Measurements from ENCODE around the gene MARCHF11. TPM values are rescaled to one million over a fixed set of nuclear protein-coding genes. Genes with fewer than 3 reads are reported as not detected.

MARCHF11 gene, protein sequence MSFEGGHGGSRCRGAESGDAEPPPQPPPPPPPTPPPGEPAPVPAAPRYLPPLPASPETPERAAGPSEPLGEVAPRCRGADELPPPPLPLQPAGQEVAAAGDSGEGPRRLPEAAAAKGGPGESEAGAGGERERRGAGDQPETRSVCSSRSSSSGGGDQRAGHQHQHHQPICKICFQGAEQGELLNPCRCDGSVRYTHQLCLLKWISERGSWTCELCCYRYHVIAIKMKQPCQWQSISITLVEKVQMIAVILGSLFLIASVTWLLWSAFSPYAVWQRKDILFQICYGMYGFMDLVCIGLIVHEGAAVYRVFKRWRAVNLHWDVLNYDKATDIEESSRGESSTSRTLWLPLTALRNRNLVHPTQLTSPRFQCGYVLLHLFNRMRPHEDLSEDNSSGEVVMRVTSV
- total RNA-seq (2014; rRNA removed; shearing (Covaris generic)): not detected in 2 replicates

DNA sequence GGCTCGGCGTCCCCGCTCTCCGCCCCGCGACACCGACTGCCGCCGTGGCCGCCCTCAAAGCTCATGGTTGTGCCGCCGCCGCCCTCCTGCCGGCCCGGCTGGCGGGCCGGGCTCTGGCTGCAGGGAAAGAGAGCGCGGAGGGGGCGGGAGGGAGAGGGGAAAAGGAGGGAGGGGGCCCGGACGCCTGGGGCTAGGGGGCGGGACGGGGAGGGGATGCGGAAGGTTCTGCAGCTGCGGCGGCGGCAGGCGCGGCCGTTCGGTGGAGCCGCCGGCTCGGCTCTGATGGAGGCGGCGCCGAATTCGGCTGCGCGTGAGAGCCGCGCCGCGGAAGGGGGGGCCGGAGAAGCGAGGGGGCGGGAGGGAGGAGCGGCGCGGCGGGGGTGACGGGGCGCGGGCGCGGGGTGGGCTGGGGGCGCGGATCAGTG, at the start of gene MARCHF11:
Gene MARCHF11, minus strand, starts transcription at position 281 of the 425 bp plus-strand sequence. Its CDS starts 216 bp downstream, at position 65.
- peak; percentile 6 for DNase-seq (ENCODE audit: low read depth)

DNA sequence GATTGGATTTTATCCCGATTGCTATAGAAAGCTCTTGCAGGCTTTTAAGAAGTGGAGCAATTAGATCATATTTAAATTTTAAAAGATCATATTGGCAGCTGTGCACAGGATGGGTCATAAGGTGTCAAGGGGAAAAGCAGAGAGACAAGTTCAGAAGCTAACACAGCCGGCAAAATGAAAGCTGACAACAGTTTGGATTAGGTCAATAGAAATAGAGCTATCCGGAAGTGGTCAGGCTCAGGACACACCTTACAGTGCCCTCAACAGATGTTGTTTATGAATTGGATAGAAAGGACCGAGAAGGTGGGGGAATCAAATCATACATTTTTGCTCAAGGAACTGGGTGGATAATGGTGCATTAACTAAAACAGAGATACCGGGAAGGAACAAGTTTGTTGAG, 46.3 kb upstream of the MARCHF11 start:
- DNase-seq (ENCODE audit: low read depth): no peak

DNA sequence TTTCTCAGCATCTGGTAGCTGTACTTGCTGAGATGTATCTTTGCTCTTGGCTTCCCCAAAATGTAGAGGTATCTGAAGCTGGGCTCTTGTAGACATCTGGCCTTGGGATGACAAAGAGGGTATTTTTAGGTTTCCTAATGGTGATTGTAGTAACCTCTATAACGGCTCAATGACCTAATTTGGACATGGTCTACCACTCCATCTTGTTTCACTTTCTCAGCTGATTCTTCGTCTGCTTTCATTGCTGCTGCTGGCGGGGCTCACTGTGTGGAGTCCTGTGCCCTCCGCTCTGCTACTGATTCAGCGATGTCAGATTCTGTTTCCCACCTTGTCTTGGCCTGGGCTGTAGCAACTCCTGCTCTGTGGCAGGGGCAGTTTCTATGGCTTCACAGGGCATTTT, 12.7 kb upstream of the MARCHF11 start:
- no peak for DNase-seq (ENCODE audit: low read depth)

DNA sequence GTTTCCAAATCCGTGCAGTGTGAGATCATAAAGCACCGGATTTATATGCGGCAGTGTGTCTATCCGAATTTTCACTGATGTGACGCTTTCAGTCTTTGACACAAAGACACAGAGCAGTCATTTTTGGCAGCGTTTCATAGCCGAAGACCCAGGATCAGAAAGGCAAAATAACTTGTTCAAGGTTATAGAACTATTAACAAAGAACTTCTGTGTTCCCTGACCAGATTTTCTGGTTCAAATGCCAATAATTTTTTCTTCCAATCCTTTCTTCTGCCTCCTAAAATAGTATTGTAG, 1.1 kb upstream of the MARCHF11 start:
- DNase-seq (ENCODE audit: low read depth): no peak

DNA sequence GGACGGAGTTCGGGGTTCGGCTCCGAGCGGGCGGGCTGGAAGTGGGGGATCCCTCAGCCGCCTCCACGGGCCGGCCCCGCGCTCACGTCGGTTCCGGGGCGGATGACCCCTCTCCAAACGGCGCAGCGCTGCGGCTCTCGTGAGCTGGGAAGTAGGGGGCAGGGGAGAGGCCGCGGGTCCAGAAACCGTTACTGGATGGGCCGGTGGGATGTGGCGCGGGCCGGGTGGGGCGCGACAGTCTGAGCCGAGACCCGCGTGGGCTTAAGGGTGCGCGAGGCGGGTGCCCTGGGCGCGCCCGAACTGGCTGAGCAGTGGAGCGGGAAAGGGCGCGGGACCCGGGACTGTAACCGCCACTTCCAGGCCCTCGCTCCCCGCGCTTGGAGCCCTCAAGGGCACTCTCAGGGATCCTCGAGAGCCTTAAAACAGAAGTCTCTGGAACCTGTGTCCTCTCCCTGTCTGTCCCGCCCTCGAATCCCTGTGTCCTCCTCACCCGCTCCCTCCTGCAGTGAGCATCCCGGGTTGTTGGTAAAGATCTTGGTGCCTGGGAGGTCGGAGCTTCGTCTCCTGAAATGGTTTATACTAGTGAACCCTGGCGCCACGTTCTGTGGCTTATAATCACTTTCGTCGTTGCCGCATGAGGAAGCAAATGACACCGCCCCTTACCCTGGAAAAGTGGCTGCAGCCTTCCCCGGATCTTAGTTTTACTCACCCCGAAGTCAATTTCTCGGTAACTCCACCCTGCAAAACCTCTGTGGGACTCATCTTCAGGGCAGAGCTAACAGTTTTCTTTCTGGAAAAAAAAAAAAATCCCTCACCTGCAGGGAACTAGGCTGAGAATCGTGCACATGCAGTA, 571 bp upstream of the MARCHF11 start:
- DNase-seq (ENCODE audit: low read depth): no peak

DNA sequence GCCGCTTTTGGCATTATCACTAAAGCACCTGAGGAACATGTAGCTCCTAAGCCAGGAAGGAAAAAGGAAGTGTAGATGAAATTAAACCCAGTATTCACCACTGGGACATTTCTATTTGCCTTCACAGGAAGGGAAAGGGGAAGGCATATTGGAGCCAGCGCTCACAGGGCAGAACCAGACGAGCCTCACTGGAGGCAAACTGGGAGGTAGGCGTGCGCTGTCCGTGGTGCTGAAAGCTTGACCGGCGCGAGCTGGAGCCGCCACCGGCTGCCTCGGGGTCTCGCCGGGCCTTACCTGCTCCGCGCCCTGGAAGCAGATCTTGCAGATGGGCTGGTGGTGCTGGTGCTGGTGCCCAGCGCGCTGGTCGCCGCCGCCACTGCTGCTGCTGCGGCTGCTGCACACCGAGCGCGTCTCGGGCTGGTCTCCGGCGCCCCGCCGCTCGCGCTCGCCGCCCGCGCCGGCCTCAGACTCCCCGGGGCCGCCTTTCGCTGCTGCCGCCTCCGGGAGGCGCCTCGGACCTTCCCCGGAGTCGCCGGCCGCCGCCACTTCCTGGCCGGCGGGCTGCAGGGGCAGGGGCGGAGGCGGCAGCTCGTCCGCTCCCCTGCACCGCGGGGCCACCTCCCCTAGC, 732 bp downstream of the MARCHF11 start:
- DNase-seq (ENCODE audit: low read depth): peak; percentile 87

DNA sequence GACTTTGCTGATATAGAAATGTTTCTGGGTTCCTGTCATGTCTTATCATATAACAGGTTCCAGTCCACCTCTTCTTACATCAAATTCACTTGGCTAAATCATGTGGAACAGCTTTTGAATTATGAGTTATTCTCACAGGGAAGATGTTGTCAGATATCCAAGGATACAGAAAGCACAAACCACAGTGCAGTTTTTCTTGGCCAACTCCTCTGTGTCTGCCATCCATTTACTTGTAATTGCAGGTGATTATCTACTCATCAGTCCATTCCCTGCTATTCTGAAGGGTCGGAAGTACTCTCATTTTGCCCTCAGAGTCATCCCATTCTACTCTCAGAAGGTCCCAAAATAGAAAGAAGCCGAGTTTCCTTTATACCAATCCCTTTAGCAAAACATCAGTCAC, 10.0 kb downstream of the MARCHF11 start:
- no peak for DNase-seq (ENCODE audit: low read depth)

DNA sequence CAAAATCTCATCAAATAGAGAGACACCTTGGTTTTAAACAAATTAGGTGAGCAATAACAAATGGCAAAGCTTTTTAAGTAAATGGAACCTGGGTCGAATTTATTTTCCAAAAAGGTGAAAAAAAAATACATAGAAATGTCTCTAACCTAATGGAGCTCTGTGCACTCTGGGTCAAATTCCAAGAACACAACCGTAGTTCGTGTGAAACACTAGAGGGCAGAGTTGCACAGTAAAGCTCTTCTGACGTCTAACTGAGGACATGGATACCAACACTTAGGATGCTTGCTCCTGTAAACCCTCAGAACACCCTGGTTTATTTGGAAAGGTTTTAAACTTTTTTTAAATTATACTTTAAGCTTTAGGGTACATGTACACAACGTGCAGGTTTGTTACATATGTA, 18.9 kb downstream of the MARCHF11 start:
- DNase-seq (ENCODE audit: low read depth): peak; percentile 59

DNA sequence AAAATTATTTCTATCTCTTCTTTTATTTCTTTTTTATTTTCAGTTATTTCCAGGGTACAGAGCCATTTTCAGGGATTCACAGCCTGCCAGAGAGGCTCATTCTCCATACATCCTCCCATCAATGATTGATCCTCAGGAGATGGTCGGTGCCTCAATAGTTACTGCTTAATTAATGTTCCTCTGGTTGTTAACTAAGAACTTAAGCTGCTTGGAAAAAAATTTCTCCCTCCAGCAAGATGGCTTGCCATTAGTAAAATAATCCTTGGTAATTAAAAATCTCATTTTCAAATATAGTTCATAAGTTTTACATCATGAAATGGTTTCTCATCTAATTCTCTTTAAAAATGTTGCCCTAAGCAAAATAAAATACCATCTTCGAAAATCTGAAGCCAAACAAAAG, 20.0 kb downstream of the MARCHF11 start:
- DNase-seq (ENCODE audit: low read depth): no peak

DNA sequence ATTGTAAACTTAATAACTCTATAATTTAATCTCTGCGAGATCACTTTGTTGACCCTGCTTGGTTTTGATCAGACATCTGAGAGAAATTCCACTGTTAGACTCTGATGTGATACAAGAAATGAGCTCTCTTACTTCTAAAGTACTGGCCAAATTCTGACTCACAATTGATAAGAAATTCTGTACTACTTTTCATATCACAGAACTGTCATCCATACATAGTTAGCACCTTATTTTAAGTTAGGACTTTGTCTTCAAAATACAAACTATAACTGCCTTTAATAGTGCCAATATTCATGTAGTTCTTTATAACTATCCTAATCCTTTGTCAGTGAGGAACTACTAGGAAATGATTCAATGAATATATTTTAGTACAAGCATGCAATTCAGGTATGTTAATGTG, 23.4 kb downstream of the MARCHF11 start:
- DNase-seq (ENCODE audit: low read depth): no peak

DNA sequence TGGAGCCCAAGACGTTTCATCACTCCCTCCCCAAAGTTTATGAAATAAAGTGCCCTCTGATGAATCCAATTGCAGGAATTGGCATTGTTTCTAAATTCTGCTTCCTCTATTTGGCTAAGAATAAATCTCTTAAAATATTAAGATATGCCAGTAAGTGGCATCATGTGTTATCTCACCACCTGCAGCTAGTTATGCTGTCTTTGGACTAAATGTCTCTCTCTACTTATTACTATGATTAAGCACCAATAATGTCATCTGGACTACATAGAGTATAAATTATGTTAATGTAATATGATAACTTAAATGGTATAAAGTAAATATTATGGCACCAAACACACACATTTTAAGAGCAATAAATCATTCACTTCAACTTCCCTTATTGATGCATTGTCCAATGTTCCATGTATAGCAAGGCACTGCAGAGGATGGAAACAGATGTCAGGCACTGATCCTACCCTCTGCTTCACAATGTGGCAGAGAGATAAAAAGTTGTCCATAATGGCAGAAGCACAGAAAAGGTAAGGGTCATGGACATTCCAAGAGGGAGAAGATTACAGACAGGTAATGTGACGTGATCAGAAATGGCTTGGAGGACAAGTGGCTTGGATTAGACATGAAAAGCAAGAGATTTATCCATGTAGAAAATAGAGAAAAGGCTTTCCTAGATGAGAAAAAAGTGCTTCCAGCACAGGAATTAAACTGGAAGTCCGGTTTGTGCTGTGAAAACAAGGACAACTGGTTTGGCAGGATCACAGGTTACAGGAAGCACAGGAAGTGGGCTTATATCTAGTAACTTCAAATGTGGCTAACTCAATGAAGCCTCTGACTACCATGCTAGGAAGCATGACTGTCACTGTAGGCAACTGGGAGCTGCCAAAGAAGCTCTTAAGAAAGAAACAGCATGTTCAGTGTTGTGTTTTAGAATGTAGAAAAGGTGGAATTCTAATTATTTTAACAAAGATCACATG, 26.7 kb downstream of the MARCHF11 start:
- DNase-seq (ENCODE audit: low read depth): no peak

DNA sequence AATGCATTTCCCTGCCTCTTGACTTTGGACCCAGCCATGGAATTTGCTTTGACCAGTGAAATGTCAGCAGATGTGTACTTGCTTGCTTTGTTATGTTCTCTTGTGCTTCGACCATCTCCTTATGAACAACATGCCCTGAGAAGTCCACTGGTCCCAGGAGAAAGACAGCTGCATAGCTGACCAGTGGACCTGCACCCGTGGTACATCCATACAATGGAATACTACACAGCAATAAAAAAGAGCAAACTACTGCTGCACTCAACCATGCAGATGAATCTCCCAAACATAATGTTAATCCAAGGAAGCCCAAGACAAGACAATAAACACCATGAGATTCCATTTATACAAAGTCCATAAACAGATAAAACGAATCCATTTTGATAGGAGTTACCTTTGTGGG, 30.0 kb downstream of the MARCHF11 start:
- no peak for DNase-seq (ENCODE audit: low read depth)

DNA sequence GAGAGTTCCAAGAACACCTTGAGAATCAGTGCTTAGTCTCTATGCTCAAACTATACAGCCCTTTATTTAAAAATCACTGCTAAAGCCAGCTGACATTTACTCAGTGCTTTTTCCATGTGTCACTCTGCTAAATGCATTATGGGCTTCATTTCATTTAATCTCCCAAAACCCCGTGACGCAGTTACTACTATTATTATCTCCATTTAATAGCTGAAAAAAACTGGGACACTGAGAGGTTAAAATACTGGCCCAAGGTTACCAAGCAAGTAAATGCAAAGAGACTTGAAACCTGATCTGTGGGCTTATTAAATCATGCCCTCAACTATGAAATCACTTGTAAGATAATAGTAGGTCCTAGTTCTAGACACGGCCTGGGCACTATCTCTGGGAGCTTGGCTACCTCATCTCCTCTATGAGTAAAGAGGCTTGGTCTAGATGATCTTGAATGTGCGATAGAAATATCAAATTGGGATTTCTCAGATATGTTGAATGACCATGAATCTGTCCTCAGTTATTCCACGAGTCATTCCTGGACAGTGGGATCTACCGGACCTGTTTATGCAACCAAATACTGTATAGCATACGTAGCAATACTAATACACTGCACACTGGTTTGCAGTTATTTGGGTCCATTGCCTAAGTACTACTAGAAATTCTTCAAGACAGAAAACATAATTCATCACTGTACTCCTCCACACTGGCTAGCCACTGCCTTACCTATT, 32.3 kb downstream of the MARCHF11 start:
- no peak for DNase-seq (ENCODE audit: low read depth)

DNA sequence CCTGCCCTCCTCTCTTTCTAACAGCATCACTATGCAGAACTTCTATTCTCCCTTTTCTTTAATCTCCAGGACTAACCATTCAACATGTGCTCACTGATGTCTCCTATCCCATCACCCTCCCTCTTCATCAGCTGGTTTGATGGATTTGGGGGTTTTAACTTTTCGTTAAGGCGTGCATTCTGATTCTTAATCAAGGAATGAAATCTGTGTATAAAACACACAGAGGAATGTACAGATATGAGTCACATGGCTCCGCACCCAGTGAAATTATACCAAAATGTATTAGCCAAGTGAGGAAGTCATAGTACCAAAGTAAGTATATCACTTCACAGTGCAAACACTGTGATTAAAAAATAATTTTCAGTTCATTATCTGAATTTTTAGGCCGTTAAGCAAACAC, 35.2 kb downstream of the MARCHF11 start:
- no peak for DNase-seq (ENCODE audit: low read depth)

DNA sequence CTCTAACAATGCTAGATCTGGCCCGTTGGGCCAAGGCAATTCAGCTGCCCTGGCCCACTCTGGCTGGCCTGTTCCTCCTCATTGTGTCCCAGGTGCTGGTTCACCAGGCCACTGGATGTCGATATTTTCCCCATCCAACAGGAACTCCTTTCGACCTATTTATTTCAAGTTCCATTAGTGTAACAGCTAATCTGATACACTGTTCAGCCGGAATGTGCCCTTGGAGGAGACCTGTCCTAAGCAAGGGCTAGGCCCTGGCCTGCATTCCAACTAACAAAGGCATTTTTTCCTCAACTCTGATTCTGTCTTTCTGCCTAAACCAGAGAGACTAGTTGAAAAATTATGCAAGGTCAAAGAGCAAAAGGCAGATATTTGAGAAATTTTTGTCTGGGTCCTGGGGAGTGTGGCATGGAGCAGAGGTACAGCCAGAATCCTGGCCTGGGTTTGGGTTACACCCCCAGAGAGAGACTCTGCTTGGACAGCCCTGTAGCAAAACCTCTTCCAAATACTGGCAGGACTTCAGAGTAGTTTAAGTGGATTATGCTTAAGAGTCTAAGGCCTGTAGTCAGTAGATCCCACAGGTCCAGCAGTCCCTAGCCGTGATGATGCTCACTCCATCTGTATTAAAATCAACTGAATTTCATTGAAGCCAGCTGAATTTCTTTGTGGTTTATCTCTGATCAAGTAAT, 36.1 kb downstream of the MARCHF11 start:
- DNase-seq (ENCODE audit: low read depth): no peak

DNA sequence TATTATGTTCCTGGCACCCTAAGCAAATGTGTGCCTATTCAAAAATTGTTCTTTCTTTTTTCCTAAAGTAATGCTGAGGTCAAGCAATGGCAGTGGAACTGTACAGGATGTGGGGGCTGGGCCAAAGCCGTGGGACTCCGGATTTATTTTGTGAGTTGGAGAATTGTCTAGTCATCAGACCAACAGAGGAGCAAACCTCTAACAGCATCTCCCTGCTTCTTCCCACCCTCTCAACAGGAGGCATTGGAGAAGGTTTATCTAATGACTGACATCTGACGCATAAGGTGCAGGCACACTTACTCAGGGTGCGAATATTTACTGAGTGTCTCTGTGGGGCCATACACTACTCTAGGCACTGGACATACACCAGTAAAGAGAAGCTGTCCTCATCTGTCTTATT, 38.6 kb downstream of the MARCHF11 start:
- DNase-seq (ENCODE audit: low read depth): peak; percentile 64

DNA sequence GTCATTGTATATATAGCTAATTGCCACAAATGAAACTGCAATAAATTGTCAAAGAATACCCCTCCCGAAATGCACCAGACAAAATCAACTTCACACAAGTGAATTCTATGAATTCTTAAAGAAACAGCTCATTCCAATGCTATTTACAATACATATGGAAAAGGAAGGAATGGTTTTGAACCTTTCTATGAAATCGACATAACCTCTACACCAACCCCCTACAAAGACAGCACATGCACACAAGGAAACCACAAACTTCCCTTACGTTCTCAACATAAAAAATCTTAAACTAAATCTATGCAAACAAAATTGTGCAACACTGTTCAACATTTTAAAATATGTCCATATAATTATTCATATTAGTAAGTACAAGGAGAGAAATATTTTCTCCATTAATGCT, 39.2 kb downstream of the MARCHF11 start:
- DNase-seq (ENCODE audit: low read depth): no peak

DNA sequence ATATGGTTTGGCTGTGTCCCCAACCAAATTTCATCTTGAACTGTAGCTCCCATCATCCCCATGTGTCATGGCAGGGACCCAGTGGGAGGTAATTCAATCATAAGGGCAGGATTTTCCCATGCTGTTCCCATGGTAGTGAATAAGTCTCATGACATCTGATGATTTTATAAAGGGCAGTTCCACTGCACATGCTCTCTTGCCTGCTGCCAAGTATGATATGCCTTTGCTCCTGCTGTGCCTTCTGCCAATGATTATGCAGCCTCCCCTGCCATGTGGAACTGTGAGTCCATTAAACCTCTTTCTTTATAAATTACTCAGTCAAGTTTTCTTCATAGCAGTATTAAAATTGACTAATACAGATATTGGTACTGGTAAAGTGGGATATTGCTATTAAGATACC, 42.4 kb downstream of the MARCHF11 start:
- DNase-seq (ENCODE audit: low read depth): no peak

DNA sequence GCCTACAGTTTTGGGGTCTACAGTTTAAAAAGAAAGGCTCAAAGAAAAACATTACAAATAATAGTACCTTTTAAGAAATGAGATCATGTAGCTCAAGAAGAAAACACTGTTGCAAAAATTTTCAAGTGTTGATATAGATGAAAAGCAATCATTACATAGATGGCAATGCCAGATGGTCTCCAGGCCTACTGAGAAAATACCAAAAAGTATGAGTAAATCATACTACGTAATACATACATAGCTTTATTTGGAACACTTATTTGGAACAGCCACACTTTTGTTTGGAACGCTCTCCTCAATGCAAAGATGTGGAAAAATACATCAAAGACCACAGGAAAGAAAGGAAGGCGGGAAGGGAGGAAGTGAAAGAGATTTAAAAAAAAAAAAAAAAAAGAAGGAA, 44.1 kb downstream of the MARCHF11 start:
- no peak for DNase-seq (ENCODE audit: low read depth)

DNA sequence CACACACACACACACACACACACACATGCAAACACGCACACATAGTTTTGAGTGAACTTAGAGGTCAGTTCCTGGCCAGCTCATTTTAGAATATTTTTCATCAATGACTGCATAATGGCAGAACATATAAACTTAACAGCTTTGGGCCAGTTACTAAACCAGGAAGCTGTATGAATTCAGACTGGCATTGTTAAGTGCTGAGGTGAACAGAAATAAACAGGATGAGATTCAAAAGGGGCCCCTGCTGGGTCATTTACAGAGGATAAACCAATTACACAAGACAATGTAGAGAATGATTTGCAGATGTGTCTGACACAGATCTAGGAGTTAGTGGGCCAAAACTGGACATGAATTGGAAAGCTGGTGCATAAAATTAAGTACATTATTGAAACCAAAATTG, 44.6 kb downstream of the MARCHF11 start:
- no peak for DNase-seq (ENCODE audit: low read depth)
